NCI-H128 (cell line): ENCODE measurements around the gene SERPINE1.
"Not testable (repeated sequence)": the region's sequence is repeated elsewhere in the genome, so short reads cannot be mapped to it uniquely, and the experiment has no call there.

ENCODE experiments used
- DNase-seq: peaks from one replicate; lab custom pipeline; 2025; ENCODE audit not compliant: unreplicated experiment; lab: John Stamatoyannopoulos, UW

Gene SERPINE1

GRCh38 chr7:101100858-101101847 lies 25.8 kb upstream of the SERPINE1 start:
- DNase-seq = no peak

GRCh38 chr7:101102026-101102425 lies 24.9 kb upstream of the SERPINE1 start:
- no peak for DNase-seq

GRCh38 chr7:101103701-101104100 lies 23.2 kb upstream of the SERPINE1 start:
- DNase-seq = not testable (repeated sequence)

- no peak for DNase-seq
Measured at GRCh38 chr7:101104193-101104713, 22.7 kb upstream of the SERPINE1 start.

- DNase-seq = no peak
Measured at GRCh38 chr7:101104799-101105198, 22.1 kb upstream of the SERPINE1 start.

GRCh38 chr7:101105248-101105647 lies 21.7 kb upstream of the SERPINE1 start:
- not testable (repeated sequence) for DNase-seq

GRCh38 chr7:101106386-101106785 lies 20.5 kb upstream of the SERPINE1 start:
- DNase-seq = no peak

GRCh38 chr7:101108330-101108857 lies 18.5 kb upstream of the SERPINE1 start:
- DNase-seq = no peak

GRCh38 chr7:101108961-101109360 lies 17.9 kb upstream of the SERPINE1 start:
- no peak for DNase-seq

- DNase-seq = no peak
Measured at GRCh38 chr7:101109368-101109767, 17.5 kb upstream of the SERPINE1 start.

GRCh38 chr7:101111261-101111660 lies 15.6 kb upstream of the SERPINE1 start:
- DNase-seq = no peak

- no peak for DNase-seq
Measured at GRCh38 chr7:101112233-101112632, 14.7 kb upstream of the SERPINE1 start.

GRCh38 chr7:101113140-101113539 lies 13.8 kb upstream of the SERPINE1 start:
- not testable (repeated sequence) for DNase-seq

GRCh38 chr7:101113836-101114235 lies 13.1 kb upstream of the SERPINE1 start:
- no peak for DNase-seq

GRCh38 chr7:101114492-101114891 lies 12.4 kb upstream of the SERPINE1 start:
- no peak for DNase-seq

GRCh38 chr7:101115215-101115614 lies 11.7 kb upstream of the SERPINE1 start:
- DNase-seq = no peak

GRCh38 chr7:101116898-101117297 lies 10.0 kb upstream of the SERPINE1 start:
- DNase-seq = no peak

GRCh38 chr7:101118856-101119255 lies 8.0 kb upstream of the SERPINE1 start:
- no peak for DNase-seq

- DNase-seq = no peak
Measured at GRCh38 chr7:101119876-101120275, 7.0 kb upstream of the SERPINE1 start.

GRCh38 chr7:101120315-101120714 lies 6.6 kb upstream of the SERPINE1 start:
- no peak for DNase-seq

GRCh38 chr7:101121631-101121990 lies 5.3 kb upstream of the SERPINE1 start:
- not testable (repeated sequence) for DNase-seq
